HG03097 (cell line): ENCODE data around the gene B3GLCT.

ENCODE experiments used
- ATAC-seq: cut with Tn5 transposase; IDR thresholded peaks from one replicate; pipeline ENCODE4 v1.9.1; 2021; ENCODE audit not compliant: unreplicated experiment, low FRiP score

Gene B3GLCT

DNA sequence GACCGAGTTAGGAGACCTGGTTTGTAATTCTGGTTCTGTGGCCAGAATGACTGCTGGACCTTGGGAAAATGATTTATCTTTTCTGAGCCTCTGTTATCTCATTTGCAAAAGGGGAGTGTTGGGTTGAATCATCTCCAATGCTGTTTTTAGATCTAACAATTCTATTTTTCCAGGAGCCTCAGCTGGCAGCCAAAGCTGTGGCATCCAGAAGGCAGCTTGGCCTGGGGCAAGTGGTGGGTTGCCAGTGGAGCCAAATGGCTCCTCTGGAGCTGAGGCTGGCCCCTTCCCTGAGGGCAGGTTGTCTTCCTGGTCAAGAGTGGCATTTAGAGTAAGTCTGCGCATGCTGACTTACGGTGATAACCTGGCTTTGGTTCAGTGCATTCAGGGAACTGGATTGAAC is 21.3 kb downstream of the B3GLCT start:
- ATAC-seq = no peak

DNA sequence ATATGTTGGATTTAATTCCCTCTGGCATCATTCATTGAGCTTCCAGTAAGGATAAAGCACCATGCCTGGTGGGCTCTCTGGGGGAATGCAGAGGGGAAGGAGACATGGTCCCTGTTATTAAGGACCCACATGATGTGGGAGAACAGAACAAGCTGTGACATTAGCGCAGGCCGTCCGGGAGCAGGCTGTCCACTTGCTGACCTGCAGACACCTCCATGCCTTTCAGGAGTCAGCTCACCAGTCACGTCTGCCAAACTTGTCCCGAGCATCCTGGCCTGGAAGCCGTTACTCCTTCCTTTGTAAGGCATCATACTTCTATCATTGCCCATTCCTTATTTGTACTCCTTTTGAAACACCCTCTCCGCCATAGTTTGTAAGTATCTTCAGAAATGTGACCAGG is 23.4 kb downstream of the B3GLCT start:
- ATAC-seq = no peak

DNA sequence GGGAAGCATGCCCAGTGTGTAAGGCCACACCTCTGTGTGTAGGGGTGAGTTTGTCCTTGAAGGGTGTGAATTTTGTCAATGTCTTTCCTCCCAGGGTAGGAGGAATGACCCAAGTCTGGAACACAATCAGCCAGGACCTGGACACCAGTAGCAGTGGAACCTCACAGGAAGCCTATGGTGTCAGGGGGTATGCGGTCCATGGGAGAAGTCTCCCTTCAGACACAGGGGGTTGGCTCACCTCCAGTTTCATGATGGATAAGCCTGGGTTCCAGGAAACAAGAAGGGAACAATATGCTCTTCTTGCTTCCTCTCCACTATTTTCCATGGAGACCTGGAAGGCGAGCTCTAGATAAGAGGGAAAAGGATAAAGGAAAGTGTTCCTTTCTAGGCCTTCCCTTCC is 23.9 kb downstream of the B3GLCT start:
- no peak for ATAC-seq

DNA sequence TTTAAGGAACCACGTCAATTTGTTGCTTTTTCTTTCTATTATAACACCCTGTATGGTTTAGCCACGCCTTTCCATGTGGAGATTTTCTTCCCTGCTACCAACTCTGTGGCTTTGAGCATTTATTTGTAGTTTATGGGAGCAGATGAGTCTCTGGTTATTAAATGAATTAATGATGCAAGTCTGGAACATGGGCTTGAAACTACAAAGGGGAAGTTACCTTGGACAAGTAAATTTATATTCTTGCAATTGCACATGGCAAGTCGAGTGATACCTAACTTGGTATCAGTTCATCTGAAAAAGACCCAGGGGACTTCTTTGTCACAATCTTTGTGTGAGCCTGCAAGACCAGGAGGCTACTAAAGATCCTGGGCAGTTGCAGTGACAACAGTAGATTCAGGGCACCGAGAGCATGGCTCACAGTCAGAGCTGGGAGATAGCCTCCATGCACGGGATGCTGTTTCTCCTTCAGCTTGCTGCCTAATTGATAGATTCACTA is 24.4 kb downstream of the B3GLCT start:
- ATAC-seq = no peak

DNA sequence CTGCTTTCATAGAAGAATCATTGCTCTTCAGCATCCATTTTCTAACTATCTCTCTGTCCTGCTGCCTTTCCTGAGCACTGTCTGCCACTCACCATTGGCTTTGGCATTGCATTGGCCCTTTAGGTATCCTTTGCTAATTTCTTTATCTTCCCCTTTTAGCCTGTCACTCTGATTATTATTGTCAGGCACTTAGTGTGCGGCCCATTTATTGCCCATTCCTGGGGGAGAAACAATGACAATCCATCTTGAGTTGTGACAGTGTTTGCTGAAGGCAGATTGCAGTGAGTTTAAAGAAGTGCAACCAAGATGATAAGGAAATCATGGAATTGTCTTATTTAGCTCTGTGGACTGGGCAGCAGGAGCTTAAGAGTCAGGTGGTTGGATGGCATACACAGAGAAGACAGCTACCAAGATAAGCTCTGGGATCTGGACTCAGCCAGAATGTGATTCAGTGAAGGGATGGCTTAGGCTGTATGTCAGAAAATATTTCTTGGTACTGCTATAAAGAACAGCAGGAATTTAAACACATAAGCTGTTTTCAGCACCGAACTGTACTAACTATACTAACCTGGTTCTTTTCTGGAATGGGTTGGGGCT is 25.3 kb downstream of the B3GLCT start:
- ATAC-seq = no peak

GRCh38 chr13:31225998-31226675 is 26.4 kb downstream of the B3GLCT start:
- no peak for ATAC-seq

GRCh38 chr13:31227063-31227462 is 27.3 kb downstream of the B3GLCT start:
- ATAC-seq = no peak

DNA sequence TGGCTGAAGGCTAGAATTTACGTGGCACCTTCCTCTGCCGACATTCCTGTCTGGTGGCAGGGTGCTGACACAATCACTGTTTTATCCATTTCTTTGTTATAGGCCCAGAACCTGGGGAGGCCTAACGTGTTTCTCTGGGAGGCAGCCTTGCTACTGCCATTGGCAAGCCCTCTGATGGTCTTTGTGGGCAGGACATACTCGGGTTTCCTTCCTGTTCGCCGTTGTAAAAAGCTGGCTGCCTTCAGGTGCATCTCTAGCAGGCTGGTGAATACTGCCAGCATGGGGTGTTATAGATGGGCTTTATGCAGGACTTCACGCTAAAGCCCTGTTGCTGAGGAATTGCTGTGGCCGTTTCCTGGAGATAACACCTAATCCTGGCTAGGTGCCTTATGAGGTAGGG is 28.1 kb downstream of the B3GLCT start:
- ATAC-seq = no peak

DNA sequence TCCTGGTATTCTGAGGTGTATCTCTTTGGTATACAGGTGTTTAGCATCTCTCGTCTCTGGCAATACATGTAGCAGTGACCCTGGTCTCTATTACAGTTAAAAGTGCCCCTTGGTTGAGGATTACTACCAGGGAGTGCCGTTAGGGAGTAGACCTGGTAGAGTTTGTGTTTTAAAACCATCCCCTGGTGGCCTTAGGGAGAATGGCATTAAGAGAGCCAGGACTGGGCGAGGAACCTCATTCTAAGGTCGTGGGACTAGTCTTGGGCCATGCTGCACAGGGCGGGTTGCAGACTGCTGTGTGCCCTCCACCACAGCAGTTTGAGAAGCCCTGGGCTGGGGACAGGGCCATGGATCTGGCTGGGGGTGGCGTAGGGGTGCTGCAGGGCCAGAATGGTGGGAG is 35.0 kb downstream of the B3GLCT start:
- no peak for ATAC-seq

DNA sequence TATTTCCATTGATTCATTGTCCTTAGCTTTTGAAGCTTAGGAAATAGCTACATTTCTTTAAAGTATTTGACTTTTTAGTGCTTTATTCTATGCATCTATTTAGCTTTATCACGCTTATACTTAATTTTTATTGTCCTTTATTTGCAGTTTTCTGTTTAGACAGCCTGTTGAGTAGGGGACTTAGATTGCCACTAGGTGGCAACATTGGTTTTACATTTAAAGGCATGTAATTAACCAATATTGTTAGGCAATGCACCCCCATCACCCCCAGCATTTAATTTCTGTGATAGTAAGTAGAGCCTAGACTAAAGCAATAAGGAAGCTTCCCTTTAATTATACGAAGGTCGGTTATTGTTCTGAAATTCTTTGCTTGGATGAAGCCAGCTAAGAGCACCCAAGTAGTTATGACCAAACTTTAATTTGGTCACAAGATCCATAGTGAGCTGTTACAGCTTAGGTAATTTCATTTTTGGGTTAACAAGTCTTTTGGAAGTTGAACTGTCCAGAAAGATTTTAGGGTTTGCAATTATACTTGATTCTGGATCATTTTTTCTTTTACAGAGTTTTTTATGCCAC is 36.5 kb downstream of the B3GLCT start:
- no peak for ATAC-seq

DNA sequence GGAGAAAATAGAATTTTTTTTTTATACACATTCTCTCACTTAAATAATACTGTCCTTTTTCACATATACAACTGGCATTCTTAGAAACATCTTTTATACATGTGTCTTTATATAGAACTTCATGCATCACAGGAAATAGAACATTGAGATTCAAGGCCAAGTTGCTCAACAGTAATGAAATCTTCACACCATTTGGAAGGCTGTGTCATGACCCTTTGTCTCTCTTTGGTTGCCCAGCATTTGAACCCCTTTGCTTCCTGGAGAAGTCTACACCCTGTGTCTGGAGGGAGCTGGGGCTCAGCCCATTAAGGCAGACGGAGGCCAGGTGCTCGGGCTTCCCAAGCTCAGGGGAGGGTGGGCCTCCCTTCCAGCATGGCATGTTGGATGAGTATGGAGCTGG is 41.1 kb downstream of the B3GLCT start:
- ATAC-seq = no peak

- no peak for ATAC-seq
Observed at GRCh38 chr13:31242367-31242766, 42.6 kb downstream of the B3GLCT start.

DNA sequence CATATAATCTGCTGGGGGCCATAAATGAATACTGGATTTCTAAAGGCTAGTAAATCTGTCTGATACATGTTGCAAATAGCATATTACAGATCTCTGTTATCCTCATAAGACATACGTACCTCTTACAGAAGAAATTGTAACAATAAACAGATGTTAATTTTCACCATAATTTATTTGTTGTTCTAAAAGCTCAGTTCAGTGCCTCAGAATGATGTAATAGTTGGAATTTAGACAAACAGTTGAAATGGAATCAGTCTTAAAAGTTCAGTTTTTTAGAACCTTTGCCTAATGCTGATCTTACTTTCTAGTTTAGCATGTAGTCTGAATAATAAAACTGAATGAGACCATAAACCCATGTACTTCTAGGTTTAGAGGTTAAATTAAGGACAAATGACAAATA is 43.1 kb downstream of the B3GLCT start:
- ATAC-seq = no peak

GRCh38 chr13:31245598-31246373 is 46.0 kb downstream of the B3GLCT start:
- no peak for ATAC-seq

DNA sequence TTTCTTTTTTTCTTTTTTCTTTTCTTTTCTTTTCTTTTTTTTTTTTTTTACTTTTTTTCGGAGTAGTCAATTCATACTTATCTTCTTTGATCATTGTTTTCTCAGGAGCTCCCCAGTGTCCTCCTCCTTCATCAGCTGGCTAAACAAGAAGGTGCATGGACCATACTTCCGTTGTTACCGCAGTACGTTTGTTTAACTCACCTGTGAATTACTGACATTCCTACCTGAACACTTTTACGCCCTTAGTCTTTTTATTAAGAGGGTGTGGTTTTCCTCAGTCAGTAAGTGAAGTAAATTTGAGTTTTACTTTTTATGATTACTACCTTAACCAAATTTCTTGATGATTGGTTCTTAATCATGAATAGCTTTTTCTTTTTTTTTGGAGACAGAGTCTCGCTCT is 47.1 kb downstream of the B3GLCT start:
- ATAC-seq = no peak

DNA sequence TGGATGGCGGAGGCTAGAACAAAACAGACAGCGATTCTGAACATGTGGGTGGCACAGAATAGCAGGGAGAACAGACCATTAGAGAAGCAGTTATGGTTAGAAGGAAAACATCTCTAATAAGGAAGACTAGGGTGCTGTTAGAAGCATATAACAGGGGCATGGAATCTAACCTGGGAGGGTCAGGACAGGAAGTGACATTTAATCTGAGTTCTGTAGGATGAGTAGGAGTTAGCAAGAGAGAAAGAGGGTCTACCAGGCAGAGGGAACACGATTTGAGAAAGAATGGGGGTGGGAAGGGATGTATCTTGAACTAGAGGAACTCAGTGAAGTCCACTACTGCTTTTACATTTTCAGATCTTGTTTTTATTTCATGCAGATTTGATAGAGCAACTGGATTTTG is 48.6 kb downstream of the B3GLCT start:
- ATAC-seq = no peak

DNA sequence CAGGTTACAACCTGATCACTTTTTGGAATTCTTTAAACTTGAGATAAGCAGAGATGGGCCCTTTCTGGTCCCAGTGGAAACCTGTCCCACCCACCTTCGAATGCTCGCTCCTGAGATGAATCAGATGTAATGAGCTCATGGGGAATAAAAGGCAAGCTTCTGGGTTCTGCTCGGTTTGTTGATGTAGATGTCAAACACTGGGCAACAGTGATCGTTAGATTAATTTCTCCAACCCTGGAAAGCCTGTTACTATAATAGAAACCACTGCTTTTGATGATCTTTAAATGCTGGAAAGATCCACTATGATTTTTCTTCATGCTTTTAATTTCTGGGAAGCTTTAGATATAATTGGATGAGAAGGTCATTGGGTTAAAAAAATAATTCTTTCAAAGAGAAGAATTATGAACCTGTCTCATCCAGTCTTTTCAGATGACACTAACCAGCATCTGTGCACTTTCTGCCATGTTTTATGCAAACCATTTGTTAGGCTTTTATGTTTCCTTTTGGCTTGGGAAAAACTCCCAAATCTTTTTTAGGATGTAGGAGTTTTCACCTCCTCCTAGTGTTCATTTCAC is 49.3 kb downstream of the B3GLCT start:
- ATAC-seq = no peak

DNA sequence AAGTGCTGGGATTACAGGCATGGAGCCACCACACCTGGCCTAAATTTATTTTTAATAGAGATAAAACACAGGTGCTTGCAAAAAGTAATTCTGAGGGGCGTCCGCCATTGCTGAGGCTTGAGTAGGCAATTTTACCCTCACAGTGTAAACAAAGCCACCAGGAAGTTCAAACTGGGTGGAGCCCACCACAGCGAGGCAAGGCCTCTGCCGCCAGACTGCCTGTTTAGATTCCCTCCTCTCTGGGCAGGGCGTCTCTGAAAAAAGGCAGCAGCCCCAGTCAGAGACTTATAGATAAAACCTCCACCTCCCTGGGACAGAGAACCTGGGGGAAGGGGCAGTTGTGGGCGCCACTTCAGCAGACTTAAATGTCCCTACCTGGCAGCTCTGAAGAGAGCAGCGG is 50.7 kb downstream of the B3GLCT start:
- no peak for ATAC-seq

DNA sequence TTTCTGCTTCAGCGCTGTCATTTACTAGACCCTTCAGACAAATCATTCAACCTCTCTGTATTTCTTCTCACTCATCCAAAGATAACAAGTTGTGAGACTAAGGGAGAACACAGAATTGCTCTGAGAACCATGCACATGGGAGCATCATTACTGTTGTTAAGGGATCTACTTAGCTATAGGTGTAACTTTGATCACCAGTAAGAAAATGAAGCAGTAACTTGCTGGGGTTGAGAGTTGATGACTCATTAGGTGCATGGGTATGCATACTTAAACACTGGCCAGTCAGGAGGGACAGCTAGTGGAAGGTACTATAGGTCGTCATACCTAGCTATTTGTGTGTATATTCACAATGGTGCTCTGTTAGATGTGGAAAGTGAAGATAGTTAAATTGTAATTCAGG is 61.5 kb downstream of the B3GLCT start:
- ATAC-seq = no peak

GRCh38 chr13:31263346-31263745 is 63.6 kb downstream of the B3GLCT start:
- no peak for ATAC-seq

DNA sequence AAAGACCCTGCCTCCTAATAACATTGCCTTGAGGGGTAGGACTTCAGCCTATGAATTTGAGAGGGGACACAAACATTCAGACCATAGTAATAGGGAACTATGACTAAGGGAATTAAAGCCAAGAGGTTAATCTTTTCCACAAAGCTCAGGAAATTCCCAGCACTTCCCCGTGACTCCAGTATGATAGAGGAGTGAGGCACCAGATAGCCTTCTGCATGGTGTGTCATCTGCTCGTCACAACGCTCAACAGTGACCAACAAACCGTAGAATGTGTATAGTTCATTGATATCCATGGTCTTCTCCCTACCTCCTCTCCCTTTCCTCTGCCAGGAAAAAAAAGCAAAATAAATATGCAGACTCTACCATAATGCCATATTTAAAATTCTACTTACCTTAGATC is 64.4 kb downstream of the B3GLCT start:
- ATAC-seq = no peak
